Fibroblast of pulmonary artery (primary cell): Measurements from ENCODE around the gene JAGN1.
"Not testable (repeated sequence)": the region's sequence is repeated elsewhere in the genome, so short reads cannot be mapped to it uniquely, and the experiment has no call there.

Experiments
- DNase-seq: peaks from one replicate; pipeline ENCODE4 v3.0.0-alpha.2; 2010; ENCODE audit warnings: low read depth
- H3K4me3 ChIP-seq: replicated peaks from 2 replicates; pipeline ENCODE4 v1.5.1; 2011; ENCODE audit warnings: low read depth, mild to moderate bottlenecking, control low read depth, low read length, moderate library complexity
- TF ChIP-seq, protein P1 (sequence below): IDR thresholded peaks from 2 replicates; pipeline ENCODE4 v1.5.1; 2011; ENCODE audit warnings: mild to moderate bottlenecking, control low read depth, low read length, inconsistent platforms; ENCODE audit errors: missing control alignments

The JAGN1 gene

DNA sequence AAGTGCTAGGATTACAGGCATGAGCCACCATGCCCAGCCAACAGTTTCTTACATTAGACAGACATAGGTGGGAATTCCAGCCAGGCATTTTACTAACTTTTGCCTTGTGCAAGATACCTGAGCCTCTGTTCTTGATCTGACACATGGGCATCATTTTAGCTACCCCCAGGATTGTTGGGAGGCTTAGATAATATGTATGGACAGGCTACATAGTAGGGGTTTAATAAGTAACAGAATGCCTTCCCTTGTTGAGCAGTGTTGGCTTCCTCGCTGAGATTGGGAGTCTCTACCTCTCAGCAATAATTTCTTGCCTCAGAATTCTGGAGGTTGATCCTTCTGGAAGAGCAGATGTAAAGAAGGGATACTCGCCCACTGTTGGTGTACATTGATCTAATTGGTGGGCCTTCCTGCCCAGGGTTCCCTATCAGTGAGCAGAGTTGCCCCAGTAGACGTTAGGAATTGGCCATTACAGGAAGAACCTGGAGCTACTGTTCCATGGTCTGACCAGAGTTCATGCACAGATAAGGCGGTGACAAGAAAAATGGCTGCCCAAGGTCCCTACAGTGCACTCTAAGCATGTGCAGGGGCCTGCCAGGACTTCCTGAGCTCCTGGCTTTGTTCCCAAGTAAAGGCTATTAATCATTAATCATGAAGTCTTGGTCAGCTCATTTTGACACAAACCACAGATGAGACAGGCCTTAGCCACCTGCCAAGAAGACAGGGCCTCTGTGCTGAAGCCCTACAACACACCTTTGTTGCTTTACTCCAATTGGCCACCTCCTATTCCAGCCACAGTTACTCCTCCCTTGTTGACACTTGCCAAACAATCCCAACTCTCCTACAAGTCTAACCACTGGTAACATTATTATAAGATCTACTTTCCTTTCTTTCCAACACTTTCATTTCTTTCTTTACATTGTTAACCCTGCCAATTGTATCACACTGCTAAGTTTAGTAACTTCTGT, 7.3 kb downstream of the JAGN1 start:
- H3K4me3 ChIP-seq = no peak overlapping the region
- peak; percentile 54 for DNase-seq
- TF ChIP-seq, protein P1, sequence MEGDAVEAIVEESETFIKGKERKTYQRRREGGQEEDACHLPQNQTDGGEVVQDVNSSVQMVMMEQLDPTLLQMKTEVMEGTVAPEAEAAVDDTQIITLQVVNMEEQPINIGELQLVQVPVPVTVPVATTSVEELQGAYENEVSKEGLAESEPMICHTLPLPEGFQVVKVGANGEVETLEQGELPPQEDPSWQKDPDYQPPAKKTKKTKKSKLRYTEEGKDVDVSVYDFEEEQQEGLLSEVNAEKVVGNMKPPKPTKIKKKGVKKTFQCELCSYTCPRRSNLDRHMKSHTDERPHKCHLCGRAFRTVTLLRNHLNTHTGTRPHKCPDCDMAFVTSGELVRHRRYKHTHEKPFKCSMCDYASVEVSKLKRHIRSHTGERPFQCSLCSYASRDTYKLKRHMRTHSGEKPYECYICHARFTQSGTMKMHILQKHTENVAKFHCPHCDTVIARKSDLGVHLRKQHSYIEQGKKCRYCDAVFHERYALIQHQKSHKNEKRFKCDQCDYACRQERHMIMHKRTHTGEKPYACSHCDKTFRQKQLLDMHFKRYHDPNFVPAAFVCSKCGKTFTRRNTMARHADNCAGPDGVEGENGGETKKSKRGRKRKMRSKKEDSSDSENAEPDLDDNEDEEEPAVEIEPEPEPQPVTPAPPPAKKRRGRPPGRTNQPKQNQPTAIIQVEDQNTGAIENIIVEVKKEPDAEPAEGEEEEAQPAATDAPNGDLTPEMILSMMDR = no peak

DNA sequence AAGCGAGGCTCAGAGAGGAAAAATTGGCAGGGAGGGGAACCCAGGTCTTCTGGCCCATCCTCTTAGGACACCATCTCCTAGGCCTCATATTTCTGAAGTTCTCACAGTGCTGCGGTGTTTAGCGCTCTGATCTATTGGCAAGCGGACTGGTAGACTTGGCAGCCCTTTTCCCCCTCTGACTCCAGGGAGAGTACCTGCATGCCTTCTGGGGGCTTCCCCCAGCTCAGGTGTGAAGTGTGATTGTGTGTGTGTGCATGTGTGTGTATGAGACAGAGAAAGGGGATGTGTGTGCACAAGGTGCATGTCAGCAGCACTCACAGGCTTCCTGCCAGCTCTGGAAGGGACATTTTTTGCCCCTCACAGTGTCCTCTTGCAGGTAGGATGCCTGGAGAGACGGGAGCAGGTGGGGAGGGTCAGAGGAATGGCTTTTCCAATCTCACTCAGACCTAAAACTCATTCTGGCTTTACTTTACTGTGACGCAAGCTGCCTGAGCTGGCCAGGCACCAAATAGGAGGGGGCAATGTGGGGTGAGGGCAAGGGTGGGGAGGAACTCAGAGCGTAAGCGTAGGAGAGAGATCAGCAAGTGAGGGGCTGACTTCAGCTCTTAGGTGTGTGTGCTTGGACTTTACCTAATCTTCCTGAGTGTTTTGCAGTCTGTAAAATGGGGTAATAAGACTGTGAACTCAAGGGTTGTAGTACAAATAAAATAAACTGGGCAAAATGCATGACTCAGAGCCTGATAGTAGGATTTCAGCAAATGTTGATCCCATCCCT, 8.2 kb downstream of the JAGN1 start:
- TF ChIP-seq, protein P1 = no peak

DNA sequence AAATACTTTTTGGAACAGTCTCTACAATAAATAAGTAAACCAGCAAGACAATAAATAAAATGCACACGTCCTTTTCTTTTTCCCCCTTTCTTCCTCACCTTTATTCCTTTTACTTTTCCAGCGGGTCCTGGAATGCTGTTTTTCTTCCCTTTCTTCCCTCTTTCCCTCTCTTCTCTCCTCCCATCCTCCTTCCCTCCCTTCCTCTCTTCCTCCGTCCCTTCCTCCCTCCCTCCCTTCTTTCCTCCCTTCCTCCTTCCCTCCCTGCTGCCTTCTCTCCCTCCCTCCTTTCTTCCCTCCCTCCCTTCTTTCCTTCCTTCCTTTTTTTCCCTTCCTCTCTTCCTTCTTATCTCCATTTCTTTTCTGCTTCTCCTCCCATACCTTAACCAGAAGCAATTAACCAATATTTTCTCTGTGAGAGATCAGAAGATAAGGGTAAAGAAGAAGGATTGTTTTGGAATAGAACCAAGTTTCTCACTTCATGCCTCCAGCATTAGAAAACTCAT, 8.9 kb downstream of the JAGN1 start:
- no peak overlapping the region for H3K4me3 ChIP-seq
- no peak for DNase-seq
- TF ChIP-seq, protein P1 = no peak

More for the DNA sequence above, 8.2 kb downstream of the JAGN1 start:
- H3K4me3 ChIP-seq = no peak overlapping the region
- DNase-seq = no peak

DNA sequence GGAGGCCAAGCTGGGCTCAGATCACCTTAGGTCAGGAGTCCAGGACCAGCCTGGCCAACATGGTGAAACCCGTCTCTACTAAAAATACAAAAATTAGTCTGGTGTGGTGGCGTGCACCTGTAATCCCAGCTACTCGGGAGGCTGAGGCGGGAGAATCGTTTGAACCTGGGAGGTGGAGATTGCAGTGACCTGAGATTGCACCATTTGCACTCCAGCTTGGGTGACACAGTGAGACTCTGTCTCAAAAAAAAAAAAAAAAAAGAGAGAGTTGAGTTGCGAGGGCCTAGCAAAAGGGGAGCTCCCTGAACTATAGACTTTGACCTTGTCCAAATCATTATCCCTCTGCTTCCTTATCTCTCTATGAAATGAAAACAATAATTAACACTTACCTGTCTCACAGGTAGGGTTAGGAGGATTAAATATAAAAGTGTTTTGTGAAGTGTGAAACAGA, 10.6 kb downstream of the JAGN1 start:
- not testable (repeated sequence) for DNase-seq, H3K4me3 ChIP-seq

DNA sequence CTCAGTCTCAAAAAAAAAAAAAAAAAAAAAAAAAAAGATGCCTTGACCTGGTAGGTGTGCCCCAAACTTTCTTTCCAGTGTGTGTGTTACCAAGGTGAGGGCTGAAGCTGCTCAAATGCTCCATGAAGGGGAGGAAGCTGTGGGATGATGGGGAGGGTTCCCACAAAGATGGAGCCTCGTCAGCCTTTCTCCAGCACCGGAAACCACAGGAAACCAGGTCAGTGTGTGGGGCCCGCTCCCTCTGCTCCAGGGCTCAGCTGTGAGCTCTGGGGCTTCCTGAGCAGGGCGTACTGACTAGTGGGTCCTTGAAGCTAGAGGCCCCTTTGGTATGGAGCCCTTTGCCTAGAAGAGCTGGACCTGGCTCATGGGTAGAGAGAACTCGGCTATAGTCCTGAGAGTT, 11.6 kb downstream of the JAGN1 start:
- H3K4me3 ChIP-seq = no peak overlapping the region
- TF ChIP-seq, protein P1 = no peak
- DNase-seq = no peak

DNA sequence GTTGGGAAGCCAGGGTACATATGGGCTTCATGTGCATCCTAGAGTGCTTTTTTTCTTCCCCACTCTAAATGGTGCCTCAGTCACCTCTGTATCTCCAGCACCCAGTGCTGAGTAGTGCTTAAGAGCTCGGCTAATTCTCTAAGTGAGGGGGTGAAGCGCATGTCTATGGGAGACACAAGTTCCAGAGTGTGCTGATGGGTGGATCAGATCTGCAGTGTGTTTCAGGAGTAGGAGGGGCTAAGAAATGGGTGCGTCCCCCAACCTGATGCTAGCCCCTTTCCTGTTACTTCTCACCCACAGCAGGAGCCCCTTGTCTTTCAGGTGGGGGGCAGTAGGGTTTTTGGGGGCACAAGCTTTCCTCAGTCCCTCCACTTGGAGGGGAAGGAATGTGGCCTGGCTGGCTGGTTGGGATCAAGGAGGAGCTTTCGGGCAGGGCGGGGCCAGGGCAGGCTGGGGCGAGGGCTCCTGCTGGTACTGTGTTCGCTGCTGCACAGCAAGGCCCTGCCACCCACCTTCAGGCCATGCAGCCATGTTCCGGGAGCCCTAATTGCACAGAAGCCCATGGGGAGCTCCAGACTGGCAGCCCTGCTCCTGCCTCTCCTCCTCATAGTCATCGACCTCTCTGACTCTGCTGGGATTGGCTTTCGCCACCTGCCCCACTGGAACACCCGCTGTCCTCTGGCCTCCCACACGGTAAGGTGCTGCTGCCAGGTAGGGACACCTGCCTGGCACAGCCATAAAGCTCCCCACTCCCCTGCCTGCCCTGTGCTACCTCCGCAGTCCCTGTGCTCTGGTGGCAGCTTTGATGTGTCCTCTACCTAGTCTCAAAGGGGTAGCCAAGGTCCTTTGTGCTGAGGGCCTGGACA, 12.2 kb downstream of the JAGN1 start, which contains the start of gene IL17RE:
Gene IL17RE (plus strand): TSS at position 477 of the 866 bp plus-strand sequence. CDS start 85 bp downstream, at position 562.
- DNase-seq = no peak
- no peak within 1 kb of the TSS for H3K4me3 ChIP-seq
- TF ChIP-seq, protein P1 = no peak
